ENCODE data around the gene SLN.

SLN gene

DNA sequence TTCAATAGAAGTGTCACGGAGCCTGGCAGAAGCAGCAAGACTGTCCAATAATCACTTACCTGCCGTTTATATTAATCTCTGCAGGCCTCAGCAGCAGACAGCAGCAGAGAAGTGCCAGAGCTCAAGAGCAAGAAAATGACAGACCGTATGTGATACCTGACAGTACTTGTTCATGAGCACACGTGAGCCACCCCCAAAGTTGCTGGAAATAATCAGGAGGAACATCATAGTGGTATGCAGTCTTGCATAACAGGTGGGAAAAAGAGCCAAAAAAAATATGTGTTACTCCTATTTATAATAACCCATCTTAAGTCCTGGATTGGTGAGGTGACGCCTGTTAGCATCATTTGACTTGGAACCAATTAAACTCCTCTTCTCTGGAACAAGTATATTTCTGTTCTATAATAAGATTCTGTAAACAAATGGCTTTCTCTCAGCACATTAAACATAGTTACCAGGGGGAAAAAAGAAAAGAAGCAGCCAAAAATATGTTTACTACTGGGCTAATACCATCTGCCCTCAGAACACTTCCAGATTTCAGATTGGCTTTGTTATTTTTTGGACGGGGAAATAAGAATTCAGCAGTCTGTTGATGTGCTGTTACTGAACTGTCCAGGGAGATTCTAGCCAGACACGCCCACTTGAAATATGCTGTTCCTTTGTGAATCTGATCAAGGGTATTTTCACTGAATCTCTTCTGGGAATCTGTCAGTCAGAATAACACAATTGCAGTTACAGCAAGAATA is 7.9 kb upstream of the SLN start:
- Histone ChIP-seq H3K4me1 (ENCODE audit: control insufficient read depth, insufficient read depth, low read length) (no peaks in the 10 kb centered on the region), H3K27me3 (ENCODE audit: control insufficient read depth, insufficient read depth, low read length, poor library complexity, severe bottlenecking) (no peaks in the 10 kb centered on the region), H3K27ac (ENCODE audit: insufficient read depth, low read depth, low read length, poor library complexity, severe bottlenecking) (no peak overlapping the region), H3K9me3 (ENCODE audit: control insufficient read depth, low read length) (no peaks in the 10 kb centered on the region), H3K36me3 (ENCODE audit: control insufficient read depth, insufficient read depth, low read length) (no peaks in the 10 kb centered on the region), H3K4me3 (ENCODE audit: insufficient read depth, low read depth, low read length) (no peak overlapping the region)
- 92 to 94% methylated on average over 6 of the region's 7 CpGs for WGBS, 2 experiments

- H3K27ac ChIP-seq (ENCODE audit: insufficient read depth, low read depth, low read length, poor library complexity, severe bottlenecking) = no peak overlapping the region
- H3K36me3 ChIP-seq (ENCODE audit: control insufficient read depth, insufficient read depth, low read length) = no peaks in the 10 kb centered on the region
- H3K27me3 ChIP-seq (ENCODE audit: control insufficient read depth, insufficient read depth, low read length, poor library complexity, severe bottlenecking) = no peaks in the 10 kb centered on the region
- no peaks in the 10 kb centered on the region for H3K9me3 ChIP-seq (ENCODE audit: control insufficient read depth, low read length)
- H3K4me3 ChIP-seq (ENCODE audit: insufficient read depth, low read depth, low read length) = no peak overlapping the region
- H3K4me1 ChIP-seq (ENCODE audit: control insufficient read depth, insufficient read depth, low read length) = no peaks in the 10 kb centered on the region
- WGBS, 2 experiments = 63 to 64% methylated on average over 3 of the region's 3 CpGs
Measured at GRCh38 chr11:107719073-107719472, 7.2 kb upstream of the SLN start.

GRCh38 chr11:107716884-107717532 is 5.2 kb upstream of the SLN start:
- Histone ChIP-seq H3K4me3 (ENCODE audit: insufficient read depth, low read depth, low read length) (no peak overlapping the region), H3K9me3 (ENCODE audit: control insufficient read depth, low read length) (no peaks in the 10 kb centered on the region), H3K36me3 (ENCODE audit: control insufficient read depth, insufficient read depth, low read length) (no peaks in the 10 kb centered on the region), H3K4me1 (ENCODE audit: control insufficient read depth, insufficient read depth, low read length) (no peaks in the 10 kb centered on the region), H3K27ac (ENCODE audit: insufficient read depth, low read depth, low read length, poor library complexity, severe bottlenecking) (no peak overlapping the region), H3K27me3 (ENCODE audit: control insufficient read depth, insufficient read depth, low read length, poor library complexity, severe bottlenecking) (no peaks in the 10 kb centered on the region)
- WGBS, 2 experiments = 93 to 94% methylated on average over 4 of the region's 4 CpGs

- no peaks in the 10 kb centered on the region for H3K27me3 ChIP-seq (ENCODE audit: control insufficient read depth, insufficient read depth, low read length, poor library complexity, severe bottlenecking)
Measured at GRCh38 chr11:107713009-107713408, 1.2 kb upstream of the SLN start.

GRCh38 chr11:107710301-107710700 is 1.6 kb downstream of the SLN start:
- Histone ChIP-seq H3K9me3 (ENCODE audit: control insufficient read depth, low read length) (no peaks in the 10 kb centered on the region), H3K27ac (ENCODE audit: insufficient read depth, low read depth, low read length, poor library complexity, severe bottlenecking) (no peak overlapping the region), H3K27me3 (ENCODE audit: control insufficient read depth, insufficient read depth, low read length, poor library complexity, severe bottlenecking) (no peaks in the 10 kb centered on the region), H3K4me3 (ENCODE audit: insufficient read depth, low read depth, low read length) (no peak overlapping the region), H3K4me1 (ENCODE audit: control insufficient read depth, insufficient read depth, low read length) (no peaks in the 10 kb centered on the region), H3K36me3 (ENCODE audit: control insufficient read depth, insufficient read depth, low read length) (no peaks in the 10 kb centered on the region)
- WGBS, 2 experiments = 95 to 100% methylated on average over 1 of the region's 1 CpG

More at GRCh38 chr11:107713009-107713408, 1.2 kb upstream of the SLN start:
- Histone ChIP-seq H3K27ac (ENCODE audit: insufficient read depth, low read depth, low read length, poor library complexity, severe bottlenecking) (no peak overlapping the region), H3K36me3 (ENCODE audit: control insufficient read depth, insufficient read depth, low read length) (no peaks in the 10 kb centered on the region), H3K9me3 (ENCODE audit: control insufficient read depth, low read length) (no peaks in the 10 kb centered on the region), H3K4me1 (ENCODE audit: control insufficient read depth, insufficient read depth, low read length) (no peaks in the 10 kb centered on the region), H3K4me3 (ENCODE audit: insufficient read depth, low read depth, low read length) (no peak overlapping the region)
- 94 to 95% methylated on average over 3 of the region's 3 CpGs for WGBS, 2 experiments

- 94 to 95% methylated on average over 3 of the region's 3 CpGs for WGBS, 2 experiments
- H3K4me3 ChIP-seq (ENCODE audit: insufficient read depth, low read depth, low read length) = no peak overlapping the region
- H3K9me3 ChIP-seq (ENCODE audit: control insufficient read depth, low read length) = no peaks in the 10 kb centered on the region
- H3K36me3 ChIP-seq (ENCODE audit: control insufficient read depth, insufficient read depth, low read length) = no peaks in the 10 kb centered on the region
- H3K27me3 ChIP-seq (ENCODE audit: control insufficient read depth, insufficient read depth, low read length, poor library complexity, severe bottlenecking) = no peaks in the 10 kb centered on the region
- no peak overlapping the region for H3K27ac ChIP-seq (ENCODE audit: insufficient read depth, low read depth, low read length, poor library complexity, severe bottlenecking)
- no peaks in the 10 kb centered on the region for H3K4me1 ChIP-seq (ENCODE audit: control insufficient read depth, insufficient read depth, low read length)
Measured at GRCh38 chr11:107708792-107709191, 3.1 kb downstream of the SLN start.

- H3K9me3 ChIP-seq (ENCODE audit: control insufficient read depth, low read length) = no peaks in the 10 kb centered on the region
- H3K27me3 ChIP-seq (ENCODE audit: control insufficient read depth, insufficient read depth, low read length, poor library complexity, severe bottlenecking) = no peaks in the 10 kb centered on the region
- WGBS, 2 experiments = 37 to 39% methylated on average over 4 of the region's 4 CpGs
- H3K4me3 ChIP-seq (ENCODE audit: insufficient read depth, low read depth, low read length) = no peak overlapping the region
- H3K36me3 ChIP-seq (ENCODE audit: control insufficient read depth, insufficient read depth, low read length) = no peaks in the 10 kb centered on the region
- no peak overlapping the region for H3K27ac ChIP-seq (ENCODE audit: insufficient read depth, low read depth, low read length, poor library complexity, severe bottlenecking)
- no peaks in the 10 kb centered on the region for H3K4me1 ChIP-seq (ENCODE audit: control insufficient read depth, insufficient read depth, low read length)
Measured at GRCh38 chr11:107707807-107708206, 4.0 kb downstream of the SLN start.

DNA sequence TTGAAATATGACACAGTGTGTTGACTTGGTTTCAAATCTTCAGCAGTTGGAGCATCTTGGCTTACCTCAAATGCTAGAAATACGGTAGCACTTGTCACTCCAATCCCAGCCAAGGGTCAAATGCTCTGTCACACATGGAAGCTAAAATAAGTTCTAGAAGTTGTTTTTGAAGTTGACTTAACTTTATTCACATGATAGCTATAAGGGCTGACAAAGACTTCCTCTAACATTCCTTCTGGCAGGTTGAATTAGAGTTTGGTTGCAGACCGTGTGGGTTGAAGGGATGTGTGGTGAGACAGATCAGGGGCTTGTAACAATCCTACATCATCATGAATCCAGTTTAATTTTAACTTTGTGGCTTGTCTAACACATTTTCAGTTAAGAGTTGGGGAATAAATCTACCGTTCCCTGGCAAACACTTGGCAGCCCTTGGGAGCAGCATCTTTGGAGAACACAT is 4.6 kb downstream of the SLN start:
- H3K4me1 ChIP-seq (ENCODE audit: control insufficient read depth, insufficient read depth, low read length) = no peaks in the 10 kb centered on the region

GRCh38 chr11:107706531-107706930 is 5.3 kb downstream of the SLN start:
- H3K27ac ChIP-seq (ENCODE audit: insufficient read depth, low read depth, low read length, poor library complexity, severe bottlenecking) = no peak overlapping the region
- no peaks in the 10 kb centered on the region for H3K4me1 ChIP-seq (ENCODE audit: control insufficient read depth, insufficient read depth, low read length)
- no peaks in the 10 kb centered on the region for H3K27me3 ChIP-seq (ENCODE audit: control insufficient read depth, insufficient read depth, low read length, poor library complexity, severe bottlenecking)
- H3K36me3 ChIP-seq (ENCODE audit: control insufficient read depth, insufficient read depth, low read length) = no peaks in the 10 kb centered on the region
- WGBS, 2 experiments = 85 to 90% methylated on average over 1 of the region's 2 CpGs
- no peaks in the 10 kb centered on the region for H3K9me3 ChIP-seq (ENCODE audit: control insufficient read depth, low read length)
- H3K4me3 ChIP-seq (ENCODE audit: insufficient read depth, low read depth, low read length) = no peak overlapping the region

More for the DNA sequence above, 4.6 kb downstream of the SLN start:
- no peak overlapping the region for H3K27ac ChIP-seq (ENCODE audit: insufficient read depth, low read depth, low read length, poor library complexity, severe bottlenecking)
- H3K9me3 ChIP-seq (ENCODE audit: control insufficient read depth, low read length) = no peaks in the 10 kb centered on the region
- no peaks in the 10 kb centered on the region for H3K36me3 ChIP-seq (ENCODE audit: control insufficient read depth, insufficient read depth, low read length)
- 80 to 83% methylated on average over 2 to 3 of the region's 3 CpGs for WGBS, 2 experiments
- H3K4me3 ChIP-seq (ENCODE audit: insufficient read depth, low read depth, low read length) = no peak overlapping the region
- H3K27me3 ChIP-seq (ENCODE audit: control insufficient read depth, insufficient read depth, low read length, poor library complexity, severe bottlenecking) = no peaks in the 10 kb centered on the region

DNA sequence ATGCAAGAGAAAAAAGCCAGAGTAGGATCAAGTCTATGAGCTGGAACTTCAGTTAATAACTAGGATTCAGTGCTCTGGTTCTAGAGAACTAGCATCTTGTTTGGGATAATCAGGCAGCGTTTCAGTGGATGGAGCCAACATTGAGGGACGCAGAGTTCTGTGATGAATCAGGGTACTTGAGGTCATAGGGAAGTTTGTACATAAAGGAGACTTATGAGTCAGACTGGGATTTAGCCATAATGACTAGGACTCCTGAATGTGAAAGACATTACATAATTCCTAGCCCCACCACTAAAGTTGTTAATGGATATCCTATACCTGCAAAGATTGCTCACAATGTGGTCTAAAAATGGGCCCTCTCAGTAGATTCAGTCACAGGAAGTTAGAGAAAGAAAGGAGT is 6.8 kb downstream of the SLN start:
- Histone ChIP-seq H3K36me3 (ENCODE audit: control insufficient read depth, insufficient read depth, low read length) (no peaks in the 10 kb centered on the region), H3K4me1 (ENCODE audit: control insufficient read depth, insufficient read depth, low read length) (no peaks in the 10 kb centered on the region), H3K27ac (ENCODE audit: insufficient read depth, low read depth, low read length, poor library complexity, severe bottlenecking) (no peak overlapping the region), H3K27me3 (ENCODE audit: control insufficient read depth, insufficient read depth, low read length, poor library complexity, severe bottlenecking) (no peaks in the 10 kb centered on the region), H3K9me3 (ENCODE audit: control insufficient read depth, low read length) (no peaks in the 10 kb centered on the region), H3K4me3 (ENCODE audit: insufficient read depth, low read depth, low read length) (no peak overlapping the region)
- WGBS, 2 experiments = 95 to 96% methylated on average over 2 of the region's 2 CpGs

Measured in ectodermal cell (in vitro differentiated cells).